ENCODE results near the gene COX18. TPM values are rescaled to one million over a fixed set of nuclear protein-coding genes. Genes with fewer than 3 reads are reported as not detected.

Gene COX18
- total RNA-seq, 2 donors from 2014 or later: 31.3 to 47.4 TPM

- WGBS: 2% methylated on average over 3 of the region's 3 CpGs
- peak; percentile 11 for DNase-seq (ENCODE audit: low spot score)
- peak; percentile 65 to 84 (median 69) for TF ChIP-seq CTCF (IDR thresholded peaks at IDR 0.05)
- TF ChIP-seq POLR2A (IDR thresholded peaks at IDR 0.05): no peak
- TF ChIP-seq POLR2AphosphoS5 (IDR thresholded peaks at IDR 0.05): no peak
- H3K4me3 ChIP-seq: no peak overlapping the region
- H3K36me3 ChIP-seq: no peaks in the 10 kb centered on the region
- intact Hi-C loops (cut with DNase I): loop anchor here (2.0 to 10.0 kb wide), 3 partner anchors 317 to 725 kb away; no protein-coding TSS in a partner anchor
- H3K4me1 ChIP-seq (replicated peaks): no peaks in the 10 kb centered on the region
- no peaks in the 10 kb centered on the region for H3K9me3 ChIP-seq
- H3K27ac ChIP-seq: no peak overlapping the region
- H3K27me3 ChIP-seq (replicated peaks; ENCODE audit: insufficient read depth): no peaks in the 10 kb centered on the region
Observed at GRCh38 chr4:73019462-73020047, 50.0 kb downstream of the COX18 start.

GRCh38 chr4:73018595-73018994 lies 50.9 kb downstream of the COX18 start:
- no peak for TF ChIP-seq POLR2A (IDR thresholded peaks at IDR 0.05)
- TF ChIP-seq CTCF (IDR thresholded peaks at IDR 0.05): no peak
- TF ChIP-seq POLR2AphosphoS5 (IDR thresholded peaks at IDR 0.05): no peak
- WGBS: 93% methylated on average over 6 of the region's 6 CpGs
- H3K4me1 ChIP-seq (replicated peaks): no peaks in the 10 kb centered on the region
- H3K27me3 ChIP-seq (replicated peaks; ENCODE audit: insufficient read depth): no peaks in the 10 kb centered on the region
- H3K9me3 ChIP-seq: no peaks in the 10 kb centered on the region
- no peaks in the 10 kb centered on the region for H3K36me3 ChIP-seq
- H3K4me3 ChIP-seq: no peak overlapping the region
- H3K27ac ChIP-seq: no peak overlapping the region
- no peak for DNase-seq (ENCODE audit: low spot score)
- intact Hi-C loops (cut with DNase I): loop anchor here (2.0 to 10.0 kb wide), 2 partner anchors 316 to 724 kb away; no protein-coding TSS in a partner anchor

- H3K27ac ChIP-seq: no peak overlapping the region
- no peak overlapping the region for H3K4me3 ChIP-seq
- DNase-seq (ENCODE audit: low spot score): no peak
- H3K9me3 ChIP-seq: no peaks in the 10 kb centered on the region
- WGBS: 100% methylated on average over 1 of the region's 1 CpG
- intact Hi-C loops (cut with DNase I): loop anchor here (10.0 kb wide), 1 partner anchor 719 kb away; no protein-coding TSS in a partner anchor
- H3K36me3 ChIP-seq: no peaks in the 10 kb centered on the region
- TF ChIP-seq CTCF (IDR thresholded peaks at IDR 0.05) (no peak), POLR2AphosphoS5 (IDR thresholded peaks at IDR 0.05) (no peak), POLR2A (IDR thresholded peaks at IDR 0.05) (no peak)
- H3K4me1 ChIP-seq (replicated peaks): no peaks in the 10 kb centered on the region
- no peaks in the 10 kb centered on the region for H3K27me3 ChIP-seq (replicated peaks; ENCODE audit: insufficient read depth)
Observed at GRCh38 chr4:73013310-73013709, 56.2 kb downstream of the COX18 start.

- intact Hi-C loops (cut with DNase I): loop anchor here (10.0 kb wide), 1 partner anchor 718 kb away; no protein-coding TSS in a partner anchor
- TF ChIP-seq CTCF (IDR thresholded peaks at IDR 0.05): no peak
- WGBS: 94% methylated on average over 4 of the region's 4 CpGs
- no peak for DNase-seq (ENCODE audit: low spot score)
- Histone ChIP-seq H3K4me3 (no peak overlapping the region), H3K27me3 (replicated peaks; ENCODE audit: insufficient read depth) (no peaks in the 10 kb centered on the region), H3K9me3 (no peaks in the 10 kb centered on the region), H3K27ac (no peak overlapping the region), H3K36me3 (no peaks in the 10 kb centered on the region), H3K4me1 (replicated peaks) (no peaks in the 10 kb centered on the region)
Observed at GRCh38 chr4:73012673-73013072, 56.8 kb downstream of the COX18 start.

- Histone ChIP-seq H3K36me3 (no peaks in the 10 kb centered on the region), H3K27me3 (replicated peaks; ENCODE audit: insufficient read depth) (no peaks in the 10 kb centered on the region), H3K4me1 (replicated peaks) (no peaks in the 10 kb centered on the region), H3K27ac (no peak overlapping the region), H3K9me3 (no peaks in the 10 kb centered on the region), H3K4me3 (no peak overlapping the region)
- WGBS: 96% methylated on average over 3 of the region's 4 CpGs
- DNase-seq (ENCODE audit: low spot score): no peak
- TF ChIP-seq POLR2AphosphoS5 (IDR thresholded peaks at IDR 0.05) (no peak), POLR2A (IDR thresholded peaks at IDR 0.05) (no peak), CTCF (IDR thresholded peaks at IDR 0.05) (no peak)
- intact Hi-C loops (cut with DNase I): loop anchor here (10.0 kb wide), 1 partner anchor 717 kb away; no protein-coding TSS in a partner anchor
Observed at GRCh38 chr4:73011629-73011985, 57.9 kb downstream of the COX18 start.
